Endothelial cell of umbilical vein (primary cell): ENCODE measurements around the gene WNT7B. TPM values are rescaled to one million over a fixed set of nuclear protein-coding genes. Genes with fewer than 3 reads are reported as not detected.

Source experiments
- BruUV-seq: library from RNA; stranded (reverse); fragments of 400-500 nt; replicated peaks from 2 replicates; lab custom pipeline; 2021; lab: Mats Ljungman, UMichigan
- CTCF ChIA-PET: fragments of 300-600, 350-600 bp; sonication (Branson Sonifier 250); formaldehyde crosslinking; loops from one replicate; lab custom pipeline; 2021; ENCODE audit warnings: antibody characterized with exemption, inconsistent platforms; lab: Charles Lee
- POLR2A ChIA-PET: fragments of 300-600, 350-600 bp; sonication (Branson Sonifier 250); formaldehyde crosslinking; loops from one replicate; lab custom pipeline; 2021; ENCODE audit warnings: antibody characterized with exemption, inconsistent platforms; lab: Charles Lee
- DNase-seq: peaks from one replicate; pipeline ENCODE4 v3.0.0-alpha.2; 2011; ENCODE audit warnings: low read depth, low spot score
- FAIRE-seq: peaks from 2 replicates; lab custom pipeline; 2011; peaks lifted over from hg19 to GRCh38; lab: Jason Lieb, UNC
- H2AFZ ChIP-seq: 2 replicates; pipeline ENCODE4 v1.6.0; 2012; ENCODE audit warnings: low read depth, low read length, control low read depth, inconsistent platforms
- H3K27ac ChIP-seq: 2 replicates; pipeline ENCODE4 v1.5.1; 2011; ENCODE audit warnings: low read depth, mild to moderate bottlenecking, control low read depth, low read length, moderate library complexity; ENCODE audit not compliant: insufficient read depth
- H3K27me3 ChIP-seq, 2 experiments: 2 replicates each; pipeline versions ENCODE4 v1.6.0 to v1.6.1; 2011; ENCODE audit warnings: low read length in 2 of 2, mixed read lengths in 1 of 2; ENCODE audit not compliant: control insufficient read depth in 2 of 2, insufficient read depth in 2 of 2
- H3K36me3 ChIP-seq, 2 experiments: 2 replicates in 1 of 2; 3 replicates in 1 of 2; pipeline ENCODE4 v1.5.1; 2011; ENCODE audit warnings: low read length in 2 of 2, mild to moderate bottlenecking in 1 of 2, moderate library complexity in 1 of 2; ENCODE audit not compliant: control insufficient read depth in 2 of 2, insufficient read depth in 2 of 2; ENCODE audit errors: extremely low read depth in 1 of 2
- H3K4me1 ChIP-seq: 3 replicates; pipeline ENCODE4 v1.5.1; 2011; ENCODE audit warnings: mild to moderate bottlenecking, low read length; ENCODE audit not compliant: control insufficient read depth, insufficient read depth; ENCODE audit errors: extremely low read depth
- H3K4me2 ChIP-seq: 2 replicates; pipeline ENCODE4 v1.6.1; 2011; ENCODE audit warnings: low read length, control low read depth, mixed read lengths; ENCODE audit not compliant: insufficient read depth
- H3K4me3 ChIP-seq, 3 experiments: fragments of 200-600 bp in 1 of 3; sonication (generic), shearing (Covaris generic) in 1 of 3; replicated peaks in 1 of 3; 2 replicates each; pipeline ENCODE4 v1.5.1; 2011 to 2016; ENCODE audit warnings: control low read depth in 3 of 3, low read length in 3 of 3, mild to moderate bottlenecking in 2 of 3, inconsistent platforms in 1 of 3, low read depth in 1 of 3, moderate library complexity in 1 of 3; ENCODE audit not compliant: insufficient read depth in 1 of 3
- H3K79me2 ChIP-seq: 2 replicates; pipeline ENCODE4 v1.6.0; 2012; ENCODE audit warnings: low read length, inconsistent platforms; ENCODE audit not compliant: control insufficient read depth, insufficient read depth
- H3K9ac ChIP-seq: replicated peaks from 2 replicates; pipeline ENCODE3; 2011; ENCODE audit warnings: low read length, control low read depth; ENCODE audit not compliant: insufficient read depth; ENCODE audit errors: extremely low read depth
- H3K9me1 ChIP-seq: replicated peaks from 3 replicates; pipeline ENCODE4 v1.6.0; 2011; ENCODE audit warnings: mild to moderate bottlenecking, low read length; ENCODE audit not compliant: control insufficient read depth, insufficient read depth; ENCODE audit errors: extremely low read depth
- H3K9me3 ChIP-seq: replicated peaks from 2 replicates; pipeline ENCODE4 v1.5.1; 2012; ENCODE audit warnings: low read length, inconsistent platforms; ENCODE audit not compliant: control insufficient read depth, insufficient read depth
- H4K20me1 ChIP-seq: replicated peaks from 2 replicates; pipeline ENCODE3; 2011; ENCODE audit warnings: mild to moderate bottlenecking, low read length; ENCODE audit not compliant: control insufficient read depth, insufficient read depth; ENCODE audit errors: extremely low read depth
- CTCF ChIP-seq, 2 donors: IDR thresholded peaks; 1 replicate in 1 of 2; 2 replicates in 1 of 2; pipeline ENCODE4 v1.5.1; 2011; ENCODE audit warnings: low read length in 2 of 2, mild to moderate bottlenecking in 2 of 2, moderate library complexity in 2 of 2, control low read depth in 1 of 2, inconsistent platforms in 1 of 2, low read depth in 1 of 2; ENCODE audit not compliant: insufficient read depth in 1 of 2; ENCODE audit errors: extremely low read depth in 1 of 2
- EZH2 ChIP-seq: IDR thresholded peaks from 2 replicates; pipeline ENCODE4 v1.6.1; 2012; ENCODE audit warnings: borderline replicate concordance, low read depth, mild to moderate bottlenecking, moderate library complexity, low read length, inconsistent platforms; ENCODE audit not compliant: severe bottlenecking
- FOS ChIP-seq: IDR thresholded peaks from 2 replicates; pipeline ENCODE4 v1.6.1; 2011; ENCODE audit warnings: mild to moderate bottlenecking, low read length, moderate library complexity, borderline replicate concordance; ENCODE audit not compliant: insufficient read depth
- GATA2 ChIP-seq: IDR thresholded peaks from 2 replicates; pipeline ENCODE4 v1.7.0; 2011; ENCODE audit warnings: low read depth, mild to moderate bottlenecking, moderate library complexity, mixed read lengths, low read length; ENCODE audit not compliant: insufficient read length, insufficient read depth
- JUN ChIP-seq: IDR thresholded peaks from 2 replicates; pipeline ENCODE4 v1.6.1; 2011; ENCODE audit warnings: borderline replicate concordance, low read depth; ENCODE audit not compliant: insufficient read length, insufficient read depth
- MAX ChIP-seq: IDR thresholded peaks from 2 replicates; pipeline ENCODE4 v1.6.1; 2011; ENCODE audit not compliant: insufficient read depth, insufficient read length
- MYC ChIP-seq: IDR thresholded peaks from one replicate; pipeline ENCODE4 v1.6.1; 2011; ENCODE audit warnings: mild to moderate bottlenecking, low read depth, low read length
- POLR2A ChIP-seq: IDR thresholded peaks from 2 replicates; pipeline ENCODE4 v1.6.1; 2012; ENCODE audit warnings: low read depth, mild to moderate bottlenecking, control low read depth, low read length
- POLR2AphosphoS5 ChIP-seq: IDR thresholded peaks from 2 replicates; pipeline ENCODE4 v1.6.1; 2012; ENCODE audit warnings: low read depth, mild to moderate bottlenecking, control low read depth, low read length, moderate library complexity; ENCODE audit not compliant: insufficient read depth
- dilution Hi-C: fragments of 300-500 bp; cut with MboI; formaldehyde crosslinking; loops from one replicate; pipeline ENCODE4 v1.15.0; 2019; ENCODE audit warnings: low sequenced_read_pairs; ENCODE audit not compliant: extremely low pct_ligation_motif_present
- intact Hi-C: fragments of 100-400 bp; cut with micrococcal nuclease; formaldehyde crosslinking; loops from one replicate; pipeline ENCODE4 v1.10.0; 2022
- polyA plus RNA-seq, 4 experiments: library from polyadenylated mRNA; depleted of rRNA in 3 of 4; stranded (reverse) in 3 of 4; unstranded in 1 of 4; fragments of >200 nt; gene quantifications; 2 replicates each; pipeline versions ENCODE4 v1.2.1 to v1.2.3, GENCODE V29; 2011 to 2012; ENCODE audit warnings: missing spikeins in 1 of 4
- total RNA-seq: library from RNA; stranded (reverse); gene quantifications from 2 replicates; pipeline ENCODE4 v1.2.3, GENCODE V29; 2021

The WNT7B gene
- total and polyA plus RNA-seq, 2 donors (not counting 3 experiments of a cell fraction or from before 2014, with no cell fraction given), result not detected

GRCh38 chr22:46013460-46014416, 36.8 kb upstream of the WNT7B start:
- Histone ChIP-seq H3K36me3 (no peaks in the 10 kb centered on the region), H3K9ac (peak overlapping the region; percentile 74), H3K4me1 (peaks cover 8% of the 10 kb centered on the region), H3K4me3 (peak overlapping the region; percentile 46 to 66 (median 50)), H4K20me1 (no peaks in the 10 kb centered on the region), H3K79me2 (no peaks in the 10 kb centered on the region), H3K4me2 (peak overlapping the region; percentile 86), H2AFZ (peak overlapping the region; percentile 89), H3K27ac (peak overlapping the region; percentile 87), H3K9me3 (no peaks in the 10 kb centered on the region), H3K27me3 (no peaks in the 10 kb centered on the region), H3K9me1 (no peaks in the 10 kb centered on the region)
- POLR2A ChIA-PET, result interaction anchor here (0.6 to 1.3 kb wide), 5 partner anchors 7 to 276 kb away, joined by 3 to 4 read pairs (median 3); no protein-coding TSS in a partner anchor
- FAIRE-seq, result peak; percentile 99
- TF ChIP-seq JUN (peak; percentile 63), MYC (no peak), POLR2A (peak; percentile 78), GATA2 (no peak), EZH2 (no peak), MAX (no peak), POLR2AphosphoS5 (peak; percentile 70), FOS (peak; percentile 99), CTCF (IDR thresholded peaks at IDR 0.05; ENCODE audit: extremely low read depth in 1 of 2, insufficient read depth in 1 of 2, low read depth in 1 of 2, low read length in 2 of 2) (peak; percentile 77 to 86)
- CTCF ChIA-PET, result interaction anchor here (1.0 to 3.1 kb wide), 23 partner anchors 8 to 103 kb away, joined by 3 to 29 read pairs (median 5); no protein-coding TSS in a partner anchor
- peak; percentile 88 for DNase-seq
- intact Hi-C loops, result loop anchor here (1.0 to 2.0 kb wide), 4 partner anchors 17 to 103 kb away; no protein-coding TSS in a partner anchor
- BruUV-seq, result TSS peak; percentile 59
- dilution Hi-C loops, result no loop called here
